NCI-H510A treated with DMSO at 0.1 percent for 48 hours (cell line): ENCODE results near the gene CCNH.

Experiments used
- DNase-seq: peaks from one replicate; lab custom pipeline; 2025; lab: John Stamatoyannopoulos, UW

Gene CCNH

GRCh38 chr5:87412630-87413342 is at the start of gene CCNH:
CCNH (minus strand) TSS chr5:87412930; CDS start chr5:87412794, 136 bp downstream.
- peak; percentile 85 for DNase-seq

- no peak for DNase-seq
Measured at GRCh38 chr5:87457706-87458105, 45.0 kb upstream of the CCNH start.

- no peak for DNase-seq
Measured at GRCh38 chr5:87453801-87454200, 41.1 kb upstream of the CCNH start.

- no peak for DNase-seq
Measured at GRCh38 chr5:87452837-87453236, 40.1 kb upstream of the CCNH start.

- no peak for DNase-seq
Measured at GRCh38 chr5:87442419-87442818, 29.7 kb upstream of the CCNH start.

GRCh38 chr5:87438231-87438630 is 25.5 kb upstream of the CCNH start:
- DNase-seq = no peak

GRCh38 chr5:87437724-87438123 is 25.0 kb upstream of the CCNH start:
- DNase-seq = no peak

- DNase-seq = no peak
Measured at GRCh38 chr5:87435144-87435694, 22.5 kb upstream of the CCNH start.

GRCh38 chr5:87434461-87434860 is 21.7 kb upstream of the CCNH start:
- DNase-seq = no peak

- DNase-seq = no peak
Measured at GRCh38 chr5:87433945-87434344, 21.2 kb upstream of the CCNH start.

- DNase-seq = no peak
Measured at GRCh38 chr5:87432460-87432859, 19.7 kb upstream of the CCNH start.

GRCh38 chr5:87430863-87431457 is 18.2 kb upstream of the CCNH start:
- DNase-seq = no peak

- no peak for DNase-seq
Measured at GRCh38 chr5:87423755-87424154, 11.0 kb upstream of the CCNH start.

- DNase-seq = no peak
Measured at GRCh38 chr5:87421307-87421706, 8.6 kb upstream of the CCNH start.

GRCh38 chr5:87418506-87418905 is 5.8 kb upstream of the CCNH start:
- DNase-seq = no peak

GRCh38 chr5:87413343-87413645 is 564 bp upstream of the CCNH start:
- DNase-seq = no peak

GRCh38 chr5:87411973-87412629 is 629 bp downstream of the CCNH start:
- peak; percentile 14 for DNase-seq

GRCh38 chr5:87411586-87411972 is 1.2 kb downstream of the CCNH start:
- no peak for DNase-seq

GRCh38 chr5:87410931-87411330 is 1.8 kb downstream of the CCNH start:
- no peak for DNase-seq

- DNase-seq = no peak
Measured at GRCh38 chr5:87408204-87408603, 4.5 kb downstream of the CCNH start.

GRCh38 chr5:87405472-87406155 is 7.1 kb downstream of the CCNH start:
- no peak for DNase-seq

- no peak for DNase-seq
Measured at GRCh38 chr5:87404359-87404758, 8.4 kb downstream of the CCNH start.

- no peak for DNase-seq
Measured at GRCh38 chr5:87403899-87404298, 8.8 kb downstream of the CCNH start.
